AG04449 (cell line): ENCODE data around the gene TFIP11.

Experiments used
- CTCF ChIA-PET: fragments of 350-600 bp; formaldehyde crosslinking; extraction: SDS; loops from one replicate; lab custom pipeline; 2021; ENCODE audit warnings: antibody characterized with exemption; lab: Yijun Ruan, JAX
- POLR2A ChIA-PET: fragments of 400-600, 350-600 bp; formaldehyde crosslinking; extraction: SDS; loops from one replicate; lab custom pipeline; 2020; ENCODE audit warnings: antibody characterized with exemption, inconsistent platforms; lab: Yijun Ruan, JAX
- DNase-seq: peaks from one replicate; pipeline ENCODE4 v3.0.0-alpha.2; 2010; ENCODE audit warnings: low read depth, low spot score
- H3K4me3 ChIP-seq: 2 replicates; pipeline ENCODE4 v1.5.1; 2011; ENCODE audit warnings: low read depth, mild to moderate bottlenecking, control low read depth, low read length
- CTCF ChIP-seq: IDR thresholded peaks from one replicate; pipeline ENCODE4 v1.5.1; 2011; ENCODE audit warnings: mild to moderate bottlenecking, moderate library complexity, low read length, control low read depth, inconsistent platforms; ENCODE audit not compliant: insufficient read depth; ENCODE audit errors: missing control alignments

The TFIP11 gene

GRCh38 chr22:26494506-26494905 is 17.8 kb downstream of the TFIP11 start:
- no peak for TF ChIP-seq CTCF
- no peak overlapping the region for H3K4me3 ChIP-seq
- DNase-seq: no peak
- ChIA-PET CTCF (interaction anchor here (2.6 to 2.9 kb wide), 2 partner anchors 9 to 10 kb away, joined by 9 to 13 read pairs; partner anchors contain the start of genes HPS4 and SRRD), POLR2A (no interaction called here)

- no peak overlapping the region for H3K4me3 ChIP-seq
- ChIA-PET POLR2A (no interaction called here), CTCF (interaction anchor here (0.6 to 2.9 kb wide), 4 partner anchors 11 to 128 kb away, joined by 3 to 13 read pairs (median 6); no protein-coding TSS in a partner anchor)
- TF ChIP-seq CTCF: no peak
- no peak for DNase-seq
Measured at GRCh38 chr22:26492220-26492619, 20.1 kb downstream of the TFIP11 start.

DNA sequence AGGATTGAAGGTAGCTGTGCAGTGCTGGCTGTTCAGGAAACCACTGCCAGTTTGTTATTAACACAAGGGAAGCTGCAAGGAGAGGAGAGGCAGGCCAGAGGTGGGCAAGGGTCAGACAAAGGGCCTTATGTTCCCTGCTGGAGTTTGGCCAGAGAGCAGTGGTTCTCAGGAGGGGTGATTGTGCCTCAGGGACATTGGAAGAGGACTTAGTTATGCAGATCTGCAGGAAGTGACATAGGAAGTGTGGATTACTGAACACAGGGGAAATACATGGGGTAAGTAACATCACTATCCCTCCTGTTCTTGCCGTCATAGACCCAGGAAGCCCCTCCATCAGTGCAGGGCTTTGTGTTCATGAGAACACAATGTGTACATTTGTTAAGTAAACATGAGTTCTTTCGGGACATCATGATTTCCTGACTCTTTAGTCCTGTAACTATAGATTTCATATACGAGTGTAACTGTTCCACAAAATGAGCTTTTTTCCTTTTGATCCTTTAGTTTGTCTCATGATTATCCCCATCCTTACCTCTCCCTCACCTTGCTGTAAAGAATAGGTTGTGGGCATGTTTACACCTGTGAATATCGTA is 22.7 kb downstream of the TFIP11 start:
- DNase-seq: no peak
- ChIA-PET CTCF (interaction anchor here (1.0 to 2.1 kb wide), 2 partner anchors 12 to 13 kb away, joined by 3 to 4 read pairs; no protein-coding TSS in a partner anchor), POLR2A (no interaction called here)
- TF ChIP-seq CTCF: no peak
- H3K4me3 ChIP-seq: no peak overlapping the region

DNA sequence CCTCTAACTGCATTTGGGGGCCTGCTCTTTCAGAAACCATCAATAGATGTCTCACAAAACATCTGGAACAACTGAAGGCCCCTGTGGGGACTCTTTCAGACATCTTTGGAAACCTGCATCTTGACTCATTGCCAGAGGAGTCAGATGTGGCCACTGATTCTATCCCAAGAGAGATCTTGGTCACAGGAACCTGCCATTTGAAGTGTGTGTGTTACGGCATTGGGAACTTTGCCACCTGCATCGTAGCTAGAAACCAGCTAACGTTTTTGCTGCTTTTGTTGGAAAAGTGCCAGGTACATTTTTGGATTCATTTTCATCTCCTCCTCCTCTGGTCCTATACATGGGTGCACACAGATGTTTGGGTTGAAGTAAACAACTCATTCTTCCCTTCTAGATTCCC is 24.3 kb downstream of the TFIP11 start:
- no peak overlapping the region for H3K4me3 ChIP-seq
- no peak for TF ChIP-seq CTCF
- ChIA-PET CTCF (no interaction called here), POLR2A (no interaction called here)
- DNase-seq: no peak

DNA sequence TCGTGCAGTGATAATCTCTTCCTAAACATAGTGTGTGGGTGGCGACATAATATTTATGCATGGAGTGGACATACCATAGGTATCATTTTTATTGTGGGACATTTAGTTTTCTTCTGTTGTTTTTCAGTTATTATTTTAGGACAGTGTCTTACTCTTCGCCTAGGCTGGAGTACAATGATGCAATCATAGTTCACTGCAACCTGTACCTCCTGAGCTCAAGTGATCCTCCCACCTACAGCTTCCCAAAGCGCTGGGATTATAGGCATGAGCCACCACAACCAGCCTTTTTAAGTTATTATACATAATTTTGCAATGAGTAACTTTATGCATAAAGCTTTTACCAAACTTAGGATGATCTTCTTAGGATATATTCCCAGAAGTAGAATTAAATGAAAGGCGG is 25.9 kb downstream of the TFIP11 start:
- H3K4me3 ChIP-seq: no peak overlapping the region
- CTCF ChIA-PET: interaction anchor here (0.6 to 3.9 kb wide), 2 partner anchors 17 to 270 kb away, joined by 3 to 23 read pairs; no protein-coding TSS in a partner anchor
- POLR2A ChIA-PET: interaction anchor here (0.6 kb wide), 1 partner anchor 715 kb away, joined by 3 read pairs; no protein-coding TSS in a partner anchor
- no peak for TF ChIP-seq CTCF
- DNase-seq: no peak

- H3K4me3 ChIP-seq: no peak overlapping the region
- ChIA-PET CTCF (interaction anchor here (2.5 to 3.9 kb wide), 3 partner anchors 17 to 27 kb away, joined by 5 to 23 read pairs (median 12); partner anchors contain the start of gene TFIP11), POLR2A (no interaction called here)
- DNase-seq: no peak
- TF ChIP-seq CTCF: no peak
Measured at GRCh38 chr22:26485806-26486390, 26.4 kb downstream of the TFIP11 start.
